AG20443 (cell line): ENCODE data around the gene UBTD1.
"Not testable (repeated sequence)": the region's sequence is repeated elsewhere in the genome, so short reads cannot be mapped to it uniquely, and the experiment has no call there.

Experiments used
- DNase-seq: peaks from one replicate; pipeline ENCODE4 v3.0.0; 2012; ENCODE audit warnings: low spot score, mixed read lengths

UBTD1 gene

GRCh38 chr10:97563337-97563736, 64.6 kb downstream of the UBTD1 start:
- no peak for DNase-seq

DNA sequence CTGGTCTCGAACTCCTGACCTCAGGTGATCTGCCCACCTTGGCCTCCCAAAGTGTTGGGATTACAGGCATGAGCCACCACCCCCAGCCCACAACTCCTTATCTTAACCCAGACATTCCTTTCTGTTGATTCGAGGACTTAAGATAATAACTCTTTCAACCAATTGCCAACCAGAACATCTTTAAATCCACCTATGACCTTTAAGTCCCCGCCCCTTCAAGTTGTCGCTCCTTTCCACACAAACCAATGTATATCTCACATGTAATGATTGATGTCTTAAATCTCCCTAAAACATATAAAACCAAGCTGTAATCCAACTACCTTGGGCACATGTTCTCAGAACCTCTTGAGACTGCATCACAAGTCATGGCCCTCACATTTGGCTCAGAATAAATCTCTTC, 66.1 kb downstream of the UBTD1 start:
- DNase-seq, result no peak

- no peak for DNase-seq
Measured at GRCh38 chr10:97566336-97566996, 67.7 kb downstream of the UBTD1 start.

DNA sequence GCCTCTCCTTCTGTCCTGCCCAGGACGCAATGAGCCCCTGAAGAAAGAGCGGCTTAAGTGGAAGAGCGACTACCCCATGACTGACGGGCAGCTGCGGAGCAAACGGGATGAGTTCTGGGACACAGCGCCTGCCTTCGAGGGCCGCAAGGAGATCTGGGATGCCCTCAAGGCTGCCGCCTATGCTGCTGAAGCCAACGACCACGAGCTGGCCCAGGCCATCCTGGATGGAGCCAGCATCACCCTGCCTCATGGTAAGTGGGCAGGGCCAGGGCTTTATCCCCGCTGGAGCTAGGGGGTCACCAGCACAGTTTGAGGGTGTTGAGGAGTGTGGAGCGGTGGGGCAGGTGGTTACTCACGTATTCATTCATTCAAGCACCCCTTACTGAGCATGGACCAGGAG, 69.2 kb downstream of the UBTD1 start:
- no peak for DNase-seq

DNA sequence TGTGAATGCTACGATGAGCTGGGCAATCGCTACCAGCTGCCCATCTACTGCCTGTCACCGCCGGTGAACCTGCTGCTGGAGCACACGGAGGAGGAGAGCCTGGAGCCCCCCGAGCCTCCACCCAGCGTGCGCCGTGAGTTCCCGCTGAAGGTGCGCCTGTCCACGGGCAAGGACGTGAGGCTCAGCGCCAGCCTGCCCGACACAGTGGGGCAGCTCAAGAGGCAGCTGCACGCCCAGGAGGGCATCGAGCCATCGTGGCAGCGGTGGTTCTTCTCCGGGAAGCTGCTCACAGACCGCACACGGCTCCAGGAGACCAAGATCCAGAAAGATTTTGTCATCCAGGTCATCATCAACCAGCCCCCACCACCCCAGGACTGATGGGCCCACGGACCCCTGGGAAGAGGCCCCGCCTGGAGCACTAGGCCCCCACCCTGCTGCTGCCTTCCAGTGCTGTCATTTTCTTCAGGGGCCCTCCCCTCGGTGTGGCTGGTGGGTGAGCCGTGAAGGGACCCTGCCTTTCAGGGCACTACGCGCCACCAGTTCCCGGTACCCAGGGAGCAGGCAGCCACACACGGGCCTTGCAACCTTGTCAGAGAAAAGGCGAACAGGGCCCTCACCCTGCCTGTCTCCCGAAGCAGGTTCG, 71.5 kb downstream of the UBTD1 start:
- DNase-seq, result no peak

DNA sequence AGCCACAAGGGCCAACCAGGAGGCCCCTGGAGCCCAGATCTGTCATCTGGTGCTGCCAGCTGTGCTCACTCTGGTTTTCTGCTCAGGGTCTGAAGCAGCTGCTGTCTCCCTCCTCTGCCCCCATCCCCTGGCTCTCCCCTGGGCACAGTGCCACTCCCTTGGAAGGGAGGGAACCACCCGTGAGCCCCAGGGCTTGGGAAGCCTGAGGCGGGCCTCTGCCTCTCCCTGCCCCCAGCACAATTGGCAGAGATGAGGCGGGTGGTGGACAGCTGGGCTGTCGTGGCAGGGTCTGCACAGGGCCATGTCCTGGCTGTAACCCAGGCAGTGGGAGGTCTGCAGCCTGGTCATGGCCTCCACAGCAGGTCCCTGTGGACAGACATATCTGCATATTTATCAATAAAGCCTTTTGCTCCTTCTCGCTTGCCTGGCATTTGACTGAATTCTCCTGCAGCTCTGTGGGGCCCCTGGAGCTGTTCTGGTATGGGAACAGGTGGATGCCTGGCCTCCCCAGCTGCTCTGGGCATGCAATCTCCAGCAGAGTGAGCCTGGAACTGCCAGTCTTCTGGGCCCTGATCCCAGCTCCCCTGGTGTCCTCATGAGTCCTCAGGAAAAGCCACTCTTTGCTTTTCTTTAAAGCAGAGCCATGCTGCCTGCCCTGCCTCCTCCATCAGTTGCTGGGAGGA, 72.2 kb downstream of the UBTD1 start:
- DNase-seq, result no peak

- no peak for DNase-seq
Measured at GRCh38 chr10:97571622-97572021, 72.9 kb downstream of the UBTD1 start.

DNA sequence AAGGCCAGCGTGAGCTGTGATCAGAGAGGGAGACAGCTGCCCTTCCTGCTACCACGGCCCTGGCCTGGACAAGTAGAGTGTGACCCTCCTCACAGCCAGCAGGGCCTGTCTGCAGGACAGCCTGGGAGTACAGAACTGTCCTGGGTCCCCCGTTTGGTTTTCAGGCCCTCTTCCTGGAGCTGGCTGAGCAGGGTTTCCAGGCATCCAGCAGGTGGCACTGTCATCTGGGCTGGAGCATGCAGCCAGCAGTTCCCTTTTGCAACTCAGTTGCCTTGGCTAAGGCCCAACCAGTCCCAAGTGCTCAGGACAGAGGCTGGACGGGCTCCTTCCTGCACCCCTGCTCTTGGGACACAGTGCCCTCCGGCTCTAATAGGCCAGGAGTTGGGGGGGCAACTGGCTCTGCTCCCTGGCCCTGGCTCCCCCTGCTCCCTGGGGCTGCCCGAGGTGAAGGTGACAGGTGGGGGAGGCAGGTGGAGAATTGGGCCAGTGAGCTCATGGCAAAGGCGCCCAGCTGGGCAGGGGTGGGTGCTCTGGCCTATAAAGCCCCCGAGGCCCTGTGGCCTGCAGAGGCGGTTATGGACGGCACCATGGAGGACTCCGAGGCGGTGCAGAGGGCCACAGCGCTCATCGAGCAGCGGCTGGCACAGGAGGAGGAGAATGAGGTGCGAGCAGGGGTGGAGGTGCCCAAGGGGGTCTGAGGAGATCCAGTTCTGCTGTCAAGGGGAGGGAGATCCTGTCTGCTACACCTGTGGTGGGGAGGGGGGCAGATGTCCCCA, 73.7 kb downstream of the UBTD1 start, which contains the start of gene ANKRD2:
Gene ANKRD2, plus strand, starts transcription at position 566 of the 776 bp plus-strand sequence. Its CDS starts 10 bp downstream, at position 576.
- DNase-seq, result peak; percentile 87

GRCh38 chr10:97573021-97573420, 74.3 kb downstream of the UBTD1 start:
- no peak for DNase-seq

- no peak for DNase-seq
Measured at GRCh38 chr10:97573672-97574071, 74.9 kb downstream of the UBTD1 start.

- peak; percentile 78 for DNase-seq
Measured at GRCh38 chr10:97574374-97575126, 75.8 kb downstream of the UBTD1 start.

- DNase-seq, result no peak
Measured at GRCh38 chr10:97575127-97575668, 76.5 kb downstream of the UBTD1 start.

DNA sequence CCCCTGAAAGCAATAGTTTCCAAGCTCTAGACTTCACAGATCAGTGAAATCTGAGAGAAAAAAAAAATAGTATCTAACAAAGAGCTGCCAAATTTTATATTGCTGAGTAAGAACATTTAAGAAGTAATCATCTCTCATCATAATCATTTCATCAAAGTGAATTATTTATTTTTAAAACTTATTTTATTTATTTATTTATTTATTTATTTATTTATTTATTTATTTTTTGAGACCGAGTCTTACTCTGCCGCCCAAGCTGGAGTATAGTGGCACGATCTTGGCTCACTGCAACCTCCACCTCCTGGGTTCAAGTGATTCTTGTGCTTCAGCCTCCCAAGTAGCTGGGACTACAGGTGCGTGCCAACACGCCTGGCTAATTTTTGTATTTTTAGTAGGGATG, 77.8 kb downstream of the UBTD1 start:
- DNase-seq, result not testable (repeated sequence)

DNA sequence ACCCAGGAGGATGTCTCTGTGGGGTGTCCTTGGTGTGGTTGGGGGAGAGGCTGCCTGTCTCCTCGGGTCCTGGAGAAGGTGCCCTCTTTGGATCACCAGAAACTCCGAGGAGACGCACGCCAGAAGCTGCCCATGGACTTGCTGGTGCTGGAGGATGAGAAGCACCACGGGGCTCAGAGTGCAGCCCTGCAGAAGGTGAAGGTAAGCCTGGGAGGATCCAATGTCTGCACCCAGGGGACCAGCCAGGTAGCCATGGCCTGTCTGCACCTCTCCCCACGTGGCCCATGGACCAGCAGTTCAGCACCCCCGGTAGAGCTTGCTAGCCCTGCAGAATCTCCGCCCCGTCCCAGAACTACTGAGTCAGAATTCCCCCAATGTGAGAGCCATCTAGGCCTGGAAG, 79.0 kb downstream of the UBTD1 start:
- DNase-seq, result no peak

DNA sequence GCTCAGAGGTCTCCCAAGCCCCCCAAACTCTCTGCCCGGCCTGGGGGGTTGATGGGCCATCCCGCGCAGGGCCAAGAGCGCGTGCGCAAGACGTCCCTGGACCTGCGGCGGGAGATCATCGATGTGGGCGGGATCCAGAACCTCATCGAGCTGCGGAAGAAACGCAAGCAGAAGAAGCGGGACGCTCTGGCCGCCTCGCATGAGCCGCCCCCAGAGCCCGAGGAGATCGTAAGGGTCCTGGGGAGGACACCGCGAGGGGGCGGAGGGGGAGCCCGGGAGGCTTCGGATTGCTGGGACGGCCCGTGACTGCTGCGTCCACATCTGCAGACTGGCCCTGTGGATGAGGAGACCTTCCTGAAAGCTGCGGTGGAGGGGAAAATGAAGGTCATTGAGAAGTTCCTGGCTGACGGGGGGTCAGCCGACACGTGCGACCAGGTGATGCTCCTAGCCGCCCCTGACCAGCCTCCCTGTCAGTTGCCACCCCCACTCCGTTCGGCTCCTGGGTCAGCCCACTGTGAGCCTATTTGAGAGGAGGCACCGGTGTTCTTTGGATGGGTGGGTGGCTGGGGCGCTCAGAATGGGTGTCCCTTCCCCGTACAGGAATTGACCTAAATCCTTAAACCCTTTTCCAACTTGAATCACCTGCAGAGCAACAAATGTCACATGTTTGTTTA, 79.6 kb downstream of the UBTD1 start:
- no peak for DNase-seq

GRCh38 chr10:97580421-97581367, 82.0 kb downstream of the UBTD1 start:
- peak; percentile 2 for DNase-seq

- DNase-seq, result no peak
Measured at GRCh38 chr10:97582169-97582568, 83.4 kb downstream of the UBTD1 start.

DNA sequence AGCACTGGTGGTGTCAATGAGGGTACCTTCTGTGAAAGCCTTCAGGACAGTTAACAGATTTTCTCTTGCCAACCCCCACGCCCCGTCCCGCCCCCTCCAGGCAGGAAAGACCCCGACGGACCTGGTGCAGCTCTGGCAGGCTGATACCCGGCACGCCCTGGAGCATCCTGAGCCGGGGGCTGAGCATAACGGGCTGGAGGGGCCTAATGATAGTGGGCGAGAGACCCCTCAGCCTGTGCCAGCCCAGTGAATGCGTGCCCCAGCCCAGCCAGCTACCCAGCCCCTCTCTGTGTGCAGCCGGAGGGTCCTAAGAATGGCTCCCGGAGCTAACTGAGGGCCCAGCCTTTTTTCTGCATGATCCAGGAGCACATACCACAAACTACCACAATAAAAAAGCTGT, 84.8 kb downstream of the UBTD1 start:
- peak; percentile 5 for DNase-seq

GRCh38 chr10:97584060-97584797, 85.5 kb downstream of the UBTD1 start, which contains the start of gene HOGA1:
Gene HOGA1 (plus strand): TSS chr10:97584389. CDS start chr10:97584704, 315 bp downstream.
- DNase-seq, result peak; percentile 88
